GM12878 (cell line): ENCODE measurements around the gene MEX3B.

Experiments
- CEBPB ChIP-seq, 2 experiments: fragments of 150-350 bp in 1 of 2; IDR thresholded peaks; 2 replicates each; pipeline ENCODE4 v1.6.1; 2012 to 2014; ENCODE audit warnings: low read depth in 2 of 2, low read length in 2 of 2, borderline replicate concordance in 1 of 2, inconsistent platforms in 1 of 2
- CHD2 ChIP-seq: IDR thresholded peaks from 2 replicates; pipeline ENCODE4 v1.6.1; 2011; ENCODE audit warnings: low read depth, low read length, improper control_type of control experiment, borderline replicate concordance
- NRF1 ChIP-seq: conservative IDR thresholded peaks from 2 replicates; pipeline ENCODE4 v1.6.1; 2011; ENCODE audit warnings: mild to moderate bottlenecking, low read depth, low read length, improper control_type of control experiment
- ZNF274 ChIP-seq: IDR thresholded peaks from one replicate; pipeline ENCODE4 v1.8.0; 2011; ENCODE audit not compliant: insufficient read length, insufficient read depth
- TF ChIP-seq, protein P1 (sequence below), 3 experiments: IDR thresholded peaks in 2 of 3; conservative IDR thresholded peaks in 1 of 3; 2 replicates each; pipeline ENCODE4 v1.5.1; 2011; ENCODE audit warnings: low read depth in 3 of 3, low read length in 3 of 3, mild to moderate bottlenecking in 3 of 3, control low read depth in 2 of 3, moderate library complexity in 2 of 3, inconsistent platforms in 1 of 3, mixed read lengths in 1 of 3; ENCODE audit not compliant: control insufficient read depth in 2 of 3, insufficient read depth in 1 of 3; ENCODE audit errors: extremely low read depth in 1 of 3

DNA sequence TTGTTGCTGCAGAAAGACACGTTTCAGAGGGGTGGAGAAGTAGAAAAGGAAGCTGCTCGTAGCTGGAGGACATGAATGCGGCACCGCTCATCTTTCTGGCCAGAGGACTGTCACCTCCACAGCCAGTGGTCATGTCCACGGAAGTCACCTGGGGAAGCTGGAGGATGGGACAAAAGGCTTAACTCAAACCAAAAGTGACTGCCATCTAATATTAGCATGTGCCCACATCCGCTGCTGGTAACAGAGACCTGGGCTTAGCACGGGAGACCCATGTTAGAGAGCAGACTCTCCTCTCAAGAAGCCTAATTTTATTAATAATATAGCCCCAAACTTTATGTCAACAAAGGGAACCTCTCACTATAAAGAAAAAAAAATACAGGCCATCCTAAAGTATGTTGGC is 5.9 kb downstream of the MEX3B start:
- TF ChIP-seq, protein P1, sequence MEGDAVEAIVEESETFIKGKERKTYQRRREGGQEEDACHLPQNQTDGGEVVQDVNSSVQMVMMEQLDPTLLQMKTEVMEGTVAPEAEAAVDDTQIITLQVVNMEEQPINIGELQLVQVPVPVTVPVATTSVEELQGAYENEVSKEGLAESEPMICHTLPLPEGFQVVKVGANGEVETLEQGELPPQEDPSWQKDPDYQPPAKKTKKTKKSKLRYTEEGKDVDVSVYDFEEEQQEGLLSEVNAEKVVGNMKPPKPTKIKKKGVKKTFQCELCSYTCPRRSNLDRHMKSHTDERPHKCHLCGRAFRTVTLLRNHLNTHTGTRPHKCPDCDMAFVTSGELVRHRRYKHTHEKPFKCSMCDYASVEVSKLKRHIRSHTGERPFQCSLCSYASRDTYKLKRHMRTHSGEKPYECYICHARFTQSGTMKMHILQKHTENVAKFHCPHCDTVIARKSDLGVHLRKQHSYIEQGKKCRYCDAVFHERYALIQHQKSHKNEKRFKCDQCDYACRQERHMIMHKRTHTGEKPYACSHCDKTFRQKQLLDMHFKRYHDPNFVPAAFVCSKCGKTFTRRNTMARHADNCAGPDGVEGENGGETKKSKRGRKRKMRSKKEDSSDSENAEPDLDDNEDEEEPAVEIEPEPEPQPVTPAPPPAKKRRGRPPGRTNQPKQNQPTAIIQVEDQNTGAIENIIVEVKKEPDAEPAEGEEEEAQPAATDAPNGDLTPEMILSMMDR (IDR thresholded peaks at IDR 0.05 in 2 of 3, conservative IDR thresholded peaks at IDR 0.05 in 1 of 3; ENCODE audit: control insufficient read depth in 2 of 3, extremely low read depth in 1 of 3, insufficient read depth in 1 of 3, low read depth in 3 of 3, low read length in 3 of 3) = no peak
- no peak for TF ChIP-seq NRF1
- no peak for TF ChIP-seq ZNF274
- no peak for TF ChIP-seq CEBPB (IDR thresholded peaks at IDR 0.05; ENCODE audit: borderline replicate concordance in 1 of 2, low read depth in 2 of 2, low read length in 2 of 2)
- no peak for TF ChIP-seq CHD2
